GM21825 (cell line): ENCODE data around the gene R3HDM4.
"Not testable (repeated sequence)": the region's sequence is repeated elsewhere in the genome, so short reads cannot be mapped to it uniquely, and the experiment has no call there.

Source experiments
- ATAC-seq: cut with Tn5 transposase; IDR thresholded peaks from one replicate; pipeline ENCODE4 v1.9.1; 2021; ENCODE audit warnings: mild to moderate bottlenecking, moderate library complexity; ENCODE audit not compliant: unreplicated experiment

R3HDM4 gene

DNA sequence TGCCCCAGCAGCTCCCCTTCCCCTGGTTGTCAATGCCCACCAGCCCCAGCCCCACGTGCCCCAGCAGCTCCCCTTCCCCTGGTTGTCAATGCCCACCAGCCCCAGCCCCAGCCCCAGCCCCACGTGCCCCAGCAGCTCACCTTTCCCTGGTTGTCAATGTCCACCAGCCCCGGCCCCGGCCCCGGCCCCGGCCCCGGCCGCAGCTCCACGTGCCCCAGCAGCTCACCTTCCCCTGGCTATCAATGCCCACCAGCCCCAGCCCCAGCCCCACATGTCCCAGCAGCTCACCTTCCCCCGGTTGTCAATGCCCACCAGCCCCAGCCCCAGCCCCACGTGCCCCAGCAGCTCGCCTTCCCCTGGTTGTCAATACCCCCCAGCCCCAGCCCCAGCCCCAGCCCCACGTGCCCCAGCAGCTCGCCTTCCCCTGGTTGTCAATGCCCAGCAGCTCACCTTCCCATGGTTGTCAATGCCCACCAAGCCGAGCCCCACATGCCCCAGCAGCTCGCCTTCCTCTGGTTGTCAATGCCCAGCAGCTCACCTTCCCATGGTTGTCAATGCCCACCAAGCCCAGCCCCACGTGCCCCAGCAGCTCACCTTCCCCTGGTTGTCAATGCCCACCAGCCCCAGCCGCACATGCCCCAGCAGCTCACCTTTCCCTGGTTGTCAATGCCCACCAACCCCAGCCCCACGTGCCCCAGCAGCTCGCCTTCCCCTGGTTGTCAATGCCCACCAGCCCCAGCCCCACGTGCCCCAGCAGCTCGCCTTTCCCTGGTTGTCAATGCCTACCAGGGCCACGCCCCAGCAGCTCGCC is 34.1 kb downstream of the R3HDM4 start:
- ATAC-seq = not testable (repeated sequence)

DNA sequence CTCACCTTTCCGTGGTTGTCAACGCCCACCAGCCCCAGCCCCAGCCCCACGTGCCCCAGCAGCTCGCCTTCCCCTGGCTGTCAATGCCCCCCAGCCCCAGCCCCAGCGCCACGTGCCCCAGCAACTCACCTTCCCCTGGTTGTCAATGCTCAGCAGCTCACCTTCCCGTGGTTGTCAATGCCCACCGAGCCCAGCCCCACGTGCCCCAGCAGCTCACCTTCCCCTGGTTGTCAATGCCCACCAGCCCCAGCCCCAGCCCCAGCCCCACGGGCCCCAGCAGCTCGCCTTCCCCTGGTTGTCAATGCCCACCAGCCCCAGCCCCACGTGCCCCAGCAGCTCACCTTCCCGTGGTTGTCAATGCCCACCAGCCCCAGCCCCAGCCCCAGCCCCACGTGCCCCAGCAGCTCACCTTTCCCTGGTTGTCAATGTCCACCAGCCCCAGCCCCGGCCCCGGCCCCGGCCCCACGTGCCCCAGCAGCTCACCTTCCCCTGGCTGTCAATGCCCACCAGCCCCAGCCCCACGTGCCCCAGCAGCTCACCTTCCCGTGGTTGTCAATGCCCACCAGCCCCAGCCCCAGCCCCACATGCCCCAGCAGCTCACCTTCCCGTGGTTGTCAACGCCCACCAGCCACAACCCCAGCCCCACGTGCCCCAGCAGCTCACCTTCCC is 34.9 kb downstream of the R3HDM4 start:
- not testable (repeated sequence) for ATAC-seq

DNA sequence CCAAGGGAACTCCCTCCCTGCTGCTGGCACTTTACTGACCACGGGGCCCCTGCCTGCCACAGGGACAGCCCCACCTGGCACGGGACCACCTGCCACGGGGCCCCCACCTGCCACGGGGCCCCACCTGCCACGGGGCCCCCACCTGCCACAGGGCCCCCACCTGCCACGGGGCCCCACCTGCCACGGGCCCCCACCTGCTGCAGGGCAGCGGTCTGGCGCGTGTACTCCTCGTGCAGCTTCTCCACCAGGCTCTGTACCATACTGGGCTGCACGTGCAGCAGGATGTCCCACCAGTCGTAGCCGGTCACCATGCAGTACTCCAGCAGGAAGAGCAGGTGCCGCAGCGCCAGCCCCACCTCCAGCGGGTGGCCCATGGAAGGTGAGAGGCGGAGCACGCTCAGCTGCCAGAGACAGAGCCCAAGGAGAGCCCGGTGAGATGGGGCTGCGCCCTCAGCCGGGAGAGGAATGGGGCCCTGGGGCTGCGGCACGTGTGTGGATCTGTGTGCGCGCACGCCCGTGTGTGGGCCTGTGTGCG is 36.2 kb downstream of the R3HDM4 start:
- no peak for ATAC-seq

DNA sequence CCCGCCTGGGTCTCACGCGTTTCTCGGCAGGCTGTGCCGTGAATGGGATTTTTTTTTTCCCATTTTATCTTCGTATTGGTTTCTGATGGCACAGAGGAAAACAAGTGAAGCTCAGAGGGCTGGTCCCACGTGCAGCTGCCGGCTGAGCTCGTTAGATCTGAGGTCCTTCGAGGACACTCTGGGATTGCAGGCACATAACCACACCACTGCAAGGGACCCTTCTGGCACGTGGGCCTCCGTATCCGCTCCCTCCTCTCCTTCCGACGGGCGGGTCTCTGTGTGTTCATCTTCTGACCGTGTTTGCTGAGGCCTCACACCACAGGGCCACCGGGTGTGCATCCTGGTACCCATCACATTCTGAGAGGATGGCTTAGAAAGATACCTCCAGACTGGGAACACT is 36.9 kb downstream of the R3HDM4 start:
- no peak for ATAC-seq

DNA sequence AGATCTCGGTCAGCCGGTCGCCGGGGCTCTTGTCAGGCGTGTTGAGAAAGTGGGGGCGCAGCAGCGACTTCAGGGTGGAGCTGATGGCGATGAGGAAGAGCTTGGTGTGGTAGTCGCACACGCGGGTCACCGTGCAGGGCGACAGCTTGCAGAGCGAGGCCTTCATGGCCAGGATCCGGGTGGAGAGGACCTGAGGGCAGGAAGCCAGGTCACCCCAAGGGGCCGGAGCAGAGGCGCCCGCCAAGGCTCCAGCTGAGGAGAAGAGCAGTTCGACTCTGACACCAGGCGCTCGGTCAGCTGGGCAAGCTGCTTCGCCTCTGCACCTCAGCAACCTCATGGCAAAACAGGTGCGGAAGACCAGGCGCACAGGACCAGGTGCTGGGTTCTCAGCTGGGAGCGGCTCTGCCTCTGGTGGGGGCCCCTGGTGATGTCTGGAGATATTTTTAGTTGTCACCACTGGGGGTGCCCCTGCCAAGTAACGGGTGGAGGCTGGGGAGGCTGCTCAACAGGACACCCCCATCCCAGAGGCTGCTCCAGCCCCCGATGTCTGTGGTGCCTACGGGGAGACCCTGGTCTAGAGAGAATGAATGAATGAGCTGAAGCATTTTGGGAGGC is 37.6 kb downstream of the R3HDM4 start:
- ATAC-seq = no peak

DNA sequence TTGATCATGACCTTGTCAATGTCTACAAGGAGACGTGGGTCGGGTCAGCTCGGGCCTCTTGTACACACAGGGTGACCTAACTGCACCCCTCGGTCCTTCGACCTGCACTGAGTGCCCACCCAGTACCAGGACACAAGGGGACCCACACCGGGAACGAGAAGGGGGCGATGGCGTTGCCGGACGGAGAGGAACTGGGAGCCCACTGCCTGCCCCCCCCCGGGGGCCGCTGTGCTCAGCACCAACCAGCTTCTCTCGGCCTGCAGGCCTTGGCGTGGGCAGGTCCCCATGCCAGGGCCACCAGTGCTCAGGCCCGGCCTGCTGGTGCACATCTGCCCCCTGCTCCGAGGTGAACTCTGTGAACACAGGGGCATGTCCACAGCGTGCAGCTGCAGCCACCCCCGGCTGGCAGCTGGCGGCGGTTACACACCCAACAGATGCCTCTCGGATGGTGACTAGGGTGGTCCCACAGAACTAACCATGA is 39.4 kb downstream of the R3HDM4 start:
- ATAC-seq = no peak

DNA sequence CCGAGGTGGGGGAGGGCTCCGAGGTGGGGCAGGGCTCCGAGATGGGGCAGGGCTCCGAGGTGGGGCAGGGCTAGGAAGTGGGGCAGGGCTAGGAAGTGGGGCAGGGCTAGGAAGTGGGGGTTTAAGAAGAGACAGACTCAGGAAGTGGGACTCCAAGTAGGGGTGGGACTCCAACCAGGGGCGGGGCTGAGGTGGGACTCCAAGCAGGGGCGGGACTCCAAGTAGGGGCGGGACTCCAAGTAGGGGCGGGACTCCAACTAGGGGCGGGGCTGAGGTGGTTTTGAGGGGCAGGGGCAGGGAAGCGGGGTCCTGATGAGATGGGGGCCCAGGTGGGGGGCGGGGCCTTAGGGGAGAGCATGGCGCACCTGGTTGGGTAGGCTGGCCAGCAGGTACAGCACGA is 39.9 kb downstream of the R3HDM4 start:
- ATAC-seq = no peak

DNA sequence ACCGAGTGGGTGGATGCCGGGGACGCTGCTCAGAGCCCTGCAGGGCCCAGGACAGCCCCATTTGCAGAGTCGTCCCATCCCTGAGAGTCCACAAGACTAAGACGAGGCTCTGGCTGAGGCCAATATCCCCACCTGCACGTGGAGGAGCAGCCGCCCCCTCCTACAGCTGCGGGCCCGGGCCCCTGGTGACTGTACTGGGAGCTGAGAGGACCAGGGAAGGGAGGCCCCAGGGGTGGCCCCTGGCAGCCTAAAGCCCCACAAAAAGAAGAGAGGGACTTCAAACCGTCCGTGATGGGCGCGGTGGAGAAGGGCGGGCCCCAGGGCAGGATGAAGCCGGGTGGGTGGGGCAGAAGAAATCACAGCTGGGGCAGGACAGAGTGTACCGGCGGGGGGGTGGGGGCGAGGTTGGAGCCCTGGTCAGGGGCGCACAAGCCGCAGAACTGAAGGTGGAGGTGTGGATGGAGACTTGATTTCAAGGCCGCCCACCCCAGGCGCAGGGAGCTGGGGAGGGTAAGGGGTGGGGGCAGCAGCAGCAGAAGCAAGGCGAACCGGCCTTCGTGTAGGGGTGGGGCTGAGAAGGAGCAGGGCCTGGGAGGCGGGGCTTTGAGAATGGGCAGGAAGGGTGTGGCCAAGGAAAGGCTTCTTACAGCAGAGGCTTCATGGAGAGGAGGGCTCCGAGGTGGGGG is 40.6 kb downstream of the R3HDM4 start:
- no peak for ATAC-seq

DNA sequence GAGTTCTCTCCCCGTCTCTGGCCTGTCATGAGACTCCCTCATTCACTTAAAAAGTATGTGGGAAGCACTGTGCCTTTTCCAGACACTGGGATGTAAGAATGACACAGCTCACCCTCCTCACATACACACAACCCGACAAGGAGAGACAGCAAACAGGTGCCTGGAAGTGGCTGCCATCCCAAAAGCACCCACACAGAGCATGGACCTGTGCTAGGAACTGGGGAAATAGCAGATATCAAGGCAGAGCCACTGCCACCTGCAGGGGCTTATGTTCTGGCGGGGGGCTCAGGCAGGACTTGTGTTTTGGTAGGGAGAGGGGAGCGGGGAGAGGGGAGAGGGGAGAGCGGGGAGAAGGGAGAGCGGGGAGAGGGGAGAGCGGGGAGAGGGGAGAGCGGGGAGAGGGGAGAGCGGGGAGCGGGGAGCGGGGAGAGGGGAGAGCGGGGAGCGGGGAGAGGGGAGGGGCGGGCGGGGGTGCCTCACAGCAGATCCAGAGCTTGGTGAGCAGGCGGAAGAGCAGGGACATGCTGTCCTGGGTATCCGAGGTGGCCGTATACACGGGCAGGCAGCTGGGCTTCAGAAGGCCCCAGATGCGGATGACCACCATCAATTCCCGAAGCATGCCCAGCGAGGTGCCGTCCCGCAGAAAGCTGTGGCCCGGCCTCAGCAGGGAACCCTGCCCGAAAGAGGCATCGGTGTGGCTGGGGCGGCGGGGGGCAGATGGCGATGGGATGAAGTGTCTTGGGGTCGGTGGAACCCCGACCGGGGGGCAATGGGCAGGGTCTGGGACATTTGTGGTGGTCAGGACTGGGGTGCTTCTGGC is 41.4 kb downstream of the R3HDM4 start:
- ATAC-seq = no peak

DNA sequence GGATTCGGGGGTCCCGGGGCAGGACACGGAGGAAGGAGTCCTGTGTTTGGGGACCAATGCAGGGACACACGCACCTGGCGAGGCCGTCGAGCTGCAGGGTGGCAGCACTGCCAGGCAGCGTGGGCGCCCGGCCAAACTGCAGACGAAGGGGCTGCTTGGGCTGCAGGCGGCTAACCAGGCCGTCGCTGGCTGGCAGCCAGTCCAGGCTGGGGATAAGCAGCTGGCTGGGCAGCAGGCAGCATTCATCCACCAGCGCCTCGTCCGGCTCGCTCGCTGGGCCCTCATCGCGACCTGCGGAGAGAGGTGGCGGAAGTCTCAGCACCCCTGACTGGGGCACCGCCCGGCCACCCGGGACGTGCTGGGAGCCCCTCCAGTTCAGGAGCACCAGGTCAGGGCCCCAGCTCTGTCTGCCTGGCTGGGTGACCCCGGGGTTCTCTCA is 42.0 kb downstream of the R3HDM4 start:
- ATAC-seq = no peak

DNA sequence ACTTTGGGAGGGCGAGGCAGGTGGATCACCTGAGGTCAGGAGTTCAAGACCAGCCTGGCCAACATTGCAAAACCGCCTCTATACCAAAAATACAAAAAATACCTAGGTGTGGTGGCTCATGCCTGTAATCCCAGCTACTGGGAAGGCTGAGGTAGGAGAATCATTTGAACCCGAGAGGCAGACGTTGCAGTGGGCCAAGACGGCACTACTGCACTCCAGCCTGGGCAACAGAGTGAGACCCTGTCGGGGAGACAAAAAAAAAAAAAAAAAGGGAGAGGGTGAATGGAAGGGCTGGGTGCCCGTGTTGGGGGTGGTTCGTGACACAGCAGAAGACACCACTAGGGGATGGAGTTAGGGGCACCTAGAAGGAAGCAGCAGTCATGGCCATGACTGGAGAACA is 42.7 kb downstream of the R3HDM4 start:
- ATAC-seq = no peak

DNA sequence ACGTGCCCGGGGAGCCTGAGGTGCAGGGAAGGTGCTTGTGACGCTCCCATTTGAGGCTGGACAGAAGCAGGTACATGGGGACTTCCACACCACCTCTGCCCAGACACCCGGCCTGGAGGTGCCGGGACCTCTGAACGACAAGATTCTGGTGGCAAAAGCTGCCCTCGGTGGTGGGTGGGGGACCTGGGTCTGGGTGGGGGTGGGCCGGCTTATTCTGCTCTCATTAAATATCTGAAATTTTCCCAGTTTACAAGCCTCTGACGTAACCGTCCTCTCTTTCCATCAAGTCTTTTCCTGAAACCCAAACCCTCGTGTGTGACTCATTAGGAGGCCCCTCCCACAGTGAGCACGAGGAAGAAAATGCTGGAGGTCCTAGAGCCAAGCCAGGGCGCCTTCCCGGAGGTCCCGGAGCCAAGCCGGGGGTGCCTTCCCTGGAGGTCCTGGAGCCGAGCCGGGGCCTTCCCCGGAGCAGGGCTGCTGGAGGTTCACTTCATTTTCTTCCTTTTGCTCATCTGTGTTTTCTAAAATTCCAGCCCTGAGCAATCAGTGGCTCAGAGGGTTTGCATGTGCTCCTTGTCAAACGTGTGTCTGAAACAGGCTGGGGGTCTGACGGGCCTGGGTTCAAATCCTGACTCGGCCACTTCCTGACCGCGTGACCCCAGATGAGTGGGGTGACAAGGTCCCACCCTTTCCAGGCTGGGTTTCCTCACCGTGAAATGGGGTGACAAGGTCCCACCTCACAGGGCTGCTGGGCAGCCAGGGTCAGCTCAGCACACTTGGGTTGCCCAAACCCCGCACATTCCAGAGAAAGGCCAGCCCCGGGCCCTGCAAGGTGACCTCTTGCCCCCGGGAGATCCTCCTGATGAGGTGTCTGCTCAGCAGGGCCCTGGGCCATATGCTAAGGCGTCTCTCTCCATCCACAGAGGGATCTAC is 43.5 kb downstream of the R3HDM4 start:
- ATAC-seq = no peak

DNA sequence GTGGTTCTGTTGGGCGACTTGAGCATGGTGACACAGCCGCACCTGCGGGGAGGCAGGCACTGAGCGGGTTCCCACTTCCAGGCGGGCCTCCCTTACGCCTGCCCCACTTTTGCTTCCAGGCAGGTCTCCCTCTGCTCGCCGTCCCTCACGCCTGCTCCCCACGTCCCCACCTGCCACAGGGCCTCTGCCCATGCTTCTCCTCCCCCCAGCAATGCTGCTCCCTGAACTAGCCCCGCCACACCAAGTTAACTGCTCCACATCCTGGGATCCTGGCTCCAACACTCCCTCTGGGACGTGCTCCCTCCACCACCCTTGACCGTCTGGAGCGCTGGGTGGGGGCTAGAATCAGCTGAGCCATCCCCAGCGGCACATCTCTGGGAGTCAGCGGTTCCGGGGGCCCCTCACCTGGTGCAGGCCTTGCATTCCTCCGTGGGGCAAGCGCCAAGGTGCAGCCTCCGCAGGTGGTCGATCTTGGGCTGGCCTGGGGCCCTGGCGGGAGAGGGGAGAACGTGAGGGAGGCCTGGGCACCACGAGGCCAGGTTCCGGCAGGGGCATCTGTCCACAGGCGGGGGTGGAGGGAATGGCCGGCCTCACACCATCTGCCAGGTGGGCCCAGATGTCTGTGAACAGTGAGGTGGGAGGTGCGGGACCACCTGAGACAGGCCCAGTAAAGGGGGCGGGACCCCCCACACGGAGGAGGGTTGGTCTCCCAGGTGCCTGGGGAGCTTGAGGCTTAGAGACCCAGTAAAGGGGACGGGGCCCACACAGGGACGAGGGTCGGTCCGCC is 44.4 kb downstream of the R3HDM4 start:
- ATAC-seq = no peak

DNA sequence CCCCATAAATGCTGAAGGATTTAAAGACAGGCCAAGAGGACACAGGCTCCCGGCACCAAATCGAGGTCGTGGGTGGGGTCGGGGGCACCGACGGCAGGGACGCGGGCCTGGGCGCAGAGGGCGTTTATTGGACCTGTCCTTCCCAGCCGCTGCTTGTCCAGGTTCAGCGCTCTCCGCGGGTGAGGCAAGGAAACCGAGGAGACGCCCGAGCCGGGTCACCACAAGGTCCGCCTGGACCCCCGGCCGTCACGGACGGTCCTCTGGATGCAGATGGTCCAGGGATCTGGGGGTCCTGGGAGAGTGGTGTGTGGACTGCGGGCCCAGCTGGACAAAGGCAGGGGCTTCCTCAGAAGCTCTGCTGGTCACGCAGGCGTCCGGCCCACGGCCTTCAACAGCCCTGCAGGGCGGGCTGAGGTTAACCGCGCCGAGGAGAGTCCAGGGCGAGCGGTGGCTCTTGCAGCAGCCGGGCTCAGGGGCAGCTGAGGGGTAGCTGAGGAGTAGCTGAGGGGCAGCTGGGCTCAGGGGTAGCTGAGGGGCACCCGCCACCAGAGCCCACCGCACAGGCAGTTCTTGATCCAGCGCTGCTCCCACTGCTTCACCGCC is 45.1 kb downstream of the R3HDM4 start:
- no peak for ATAC-seq

DNA sequence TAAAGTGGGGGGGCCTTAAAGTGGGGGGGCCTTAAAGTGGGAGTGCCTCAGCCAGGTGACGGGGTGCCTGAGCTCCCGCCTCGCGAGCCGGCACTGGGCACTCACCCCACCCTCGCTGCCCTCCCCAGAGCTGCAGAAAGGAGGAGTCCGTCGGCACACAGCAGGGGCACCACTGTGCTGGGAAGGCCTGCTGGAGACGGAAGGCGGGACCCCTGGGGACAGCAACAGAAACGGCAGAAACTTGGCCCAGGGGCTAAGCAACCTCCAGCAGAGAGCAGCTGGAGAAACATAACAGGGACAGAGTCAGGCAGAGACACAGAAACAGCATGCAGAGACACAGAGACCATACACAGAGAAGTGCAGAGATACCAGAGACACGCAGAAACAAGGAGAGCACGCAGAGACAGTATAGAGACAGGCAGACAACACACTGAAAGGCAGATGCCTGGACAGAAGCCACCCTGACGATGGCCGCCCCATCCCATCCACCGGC is 45.7 kb downstream of the R3HDM4 start:
- no peak for ATAC-seq

DNA sequence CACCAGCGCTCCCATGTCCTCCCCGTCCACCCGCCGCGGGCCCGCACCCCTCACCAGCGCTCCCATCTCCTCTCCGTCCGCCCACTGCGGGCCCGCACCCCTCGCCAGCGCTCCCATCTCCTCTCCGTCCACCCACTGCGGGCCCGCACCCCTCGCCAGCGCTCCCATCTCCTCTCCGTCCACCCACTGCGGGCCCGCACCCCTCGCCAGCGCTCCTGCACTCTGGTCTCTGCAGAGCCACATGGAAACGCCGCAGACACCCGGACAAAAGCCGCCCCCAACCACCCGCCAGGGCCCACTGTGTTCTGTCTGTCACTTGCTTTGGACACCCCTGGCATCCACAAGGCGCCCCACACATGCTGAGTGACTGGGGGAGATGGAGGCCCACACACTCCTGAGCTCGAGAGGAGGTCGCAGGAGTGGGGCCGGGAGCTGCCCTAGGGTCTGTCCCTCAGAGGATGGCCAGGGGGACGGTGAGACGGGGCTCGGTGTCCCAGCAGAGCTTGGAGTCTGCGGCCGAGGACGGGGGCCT is 46.2 kb downstream of the R3HDM4 start:
- ATAC-seq = no peak

DNA sequence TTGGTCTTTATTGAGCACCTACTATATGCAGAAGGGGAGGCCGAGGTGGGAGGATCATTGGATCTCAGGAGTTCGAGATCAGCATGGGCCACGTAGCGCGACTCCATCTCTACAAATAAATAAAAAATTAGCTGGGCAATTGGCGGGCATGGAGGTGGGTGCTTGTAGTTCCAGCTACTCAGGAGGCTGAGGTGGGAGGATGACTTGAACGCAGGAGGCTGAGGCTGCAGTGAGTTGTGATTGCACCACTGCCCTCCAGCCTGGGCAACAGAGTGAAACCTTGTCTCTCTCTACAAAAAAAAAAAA is 49.8 kb downstream of the R3HDM4 start:
- ATAC-seq = no peak
